Thyroid gland (tissue), 4 donors: ENCODE results near the gene SAMD13.

Source experiments
- CTCF ChIP-seq, 6 experiments: fragments of 200-600 bp in 3 of 6; fragments of 450-650 bp in 3 of 6; sonication (generic) in 3 of 6; IDR thresholded peaks; one replicate each; pipeline ENCODE4 v1.5.1; 2016 to 2019; ENCODE audit warnings: antibody characterized with exemption in 6 of 6, mild to moderate bottlenecking in 2 of 6, inconsistent platforms in 1 of 6, moderate library complexity in 1 of 6
- POLR2A ChIP-seq, 2 donors: fragments of 450-650 bp; IDR thresholded peaks; one replicate each; pipeline ENCODE4 v1.6.1; 2017; ENCODE audit warnings: antibody characterized with exemption in 2 of 2, mild to moderate bottlenecking in 2 of 2, moderate library complexity in 1 of 2

GRCh38 chr1:84277343-84278059 lies 24.0 kb upstream of the SAMD13 start:
- TF ChIP-seq CTCF (IDR thresholded peaks at IDR 0.05) (no peak), POLR2A (IDR thresholded peaks at IDR 0.05) (no peak)
